Adipocyte (in vitro differentiated cells): Measurements from ENCODE around the gene ADGRB3.
"Not testable (repeated sequence)": the region's sequence is repeated elsewhere in the genome, so short reads cannot be mapped to it uniquely, and the experiment has no call there.

ENCODE experiments used
- DNase-seq: peaks from one replicate; pipeline ENCODE4 v3.0.0-alpha.2; 2015; ENCODE audit warnings: low read depth
- H3K27me3 ChIP-seq: replicated peaks from 2 replicates; pipeline ENCODE4 v1.7.0; 2013; ENCODE audit warnings: mild to moderate bottlenecking, low read length, moderate library complexity; ENCODE audit not compliant: control insufficient read depth, insufficient read depth
- H3K36me3 ChIP-seq: 2 replicates; pipeline ENCODE4 v1.7.0; 2013; ENCODE audit warnings: low read length, mild to moderate bottlenecking, moderate library complexity; ENCODE audit not compliant: control insufficient read depth, insufficient read depth, severe bottlenecking
- H3K4me1 ChIP-seq: 2 replicates; pipeline ENCODE4 v1.7.0; 2013; ENCODE audit warnings: mild to moderate bottlenecking, low read length, moderate library complexity; ENCODE audit not compliant: control insufficient read depth, insufficient read depth
- H3K4me3 ChIP-seq: 2 replicates; pipeline ENCODE4 v1.7.0; 2013; ENCODE audit warnings: mild to moderate bottlenecking, low read length, moderate library complexity
- H3K9ac ChIP-seq: 2 replicates; pipeline ENCODE4 v1.7.0; 2013; ENCODE audit warnings: mild to moderate bottlenecking, low read length, moderate library complexity
- H3K9me3 ChIP-seq: 2 replicates; pipeline ENCODE4 v1.7.0; 2013; ENCODE audit warnings: mild to moderate bottlenecking, low read length, moderate library complexity; ENCODE audit not compliant: control insufficient read depth

Gene ADGRB3

GRCh38 chr6:68895929-68896328 is 260.8 kb downstream of the ADGRB3 start:
- no peaks in the 10 kb centered on the region for H3K36me3 ChIP-seq
- no peak overlapping the region for H3K9ac ChIP-seq
- H3K9me3 ChIP-seq = no peaks in the 10 kb centered on the region
- no peak for DNase-seq
- H3K27me3 ChIP-seq = no peaks in the 10 kb centered on the region
- no peak overlapping the region for H3K4me3 ChIP-seq
- H3K4me1 ChIP-seq = no peaks in the 10 kb centered on the region

DNA sequence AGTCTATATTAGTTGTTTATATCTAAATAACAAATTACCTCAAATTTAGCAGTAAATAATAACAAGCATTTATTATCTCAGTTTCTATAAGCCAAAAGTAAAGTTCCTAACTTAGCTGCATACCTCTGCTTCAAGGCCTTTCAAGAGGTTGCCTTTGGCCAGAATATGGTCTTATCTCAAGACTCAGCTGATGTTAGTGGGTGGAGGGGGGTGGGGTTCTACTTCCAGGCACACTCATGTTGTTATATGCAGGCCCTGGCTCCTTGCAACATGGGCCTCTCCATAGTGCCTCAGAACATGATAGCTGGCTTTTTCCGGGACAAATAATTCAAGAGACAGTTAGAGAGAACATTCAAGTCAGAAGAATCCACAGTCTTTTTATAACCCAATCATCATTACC is 266.0 kb downstream of the ADGRB3 start:
- Histone ChIP-seq H3K9me3 (no peaks in the 10 kb centered on the region), H3K4me1 (no peaks in the 10 kb centered on the region), H3K27me3 (no peaks in the 10 kb centered on the region), H3K36me3 (no peaks in the 10 kb centered on the region), H3K9ac (no peak overlapping the region), H3K4me3 (no peak overlapping the region)
- no peak for DNase-seq

DNA sequence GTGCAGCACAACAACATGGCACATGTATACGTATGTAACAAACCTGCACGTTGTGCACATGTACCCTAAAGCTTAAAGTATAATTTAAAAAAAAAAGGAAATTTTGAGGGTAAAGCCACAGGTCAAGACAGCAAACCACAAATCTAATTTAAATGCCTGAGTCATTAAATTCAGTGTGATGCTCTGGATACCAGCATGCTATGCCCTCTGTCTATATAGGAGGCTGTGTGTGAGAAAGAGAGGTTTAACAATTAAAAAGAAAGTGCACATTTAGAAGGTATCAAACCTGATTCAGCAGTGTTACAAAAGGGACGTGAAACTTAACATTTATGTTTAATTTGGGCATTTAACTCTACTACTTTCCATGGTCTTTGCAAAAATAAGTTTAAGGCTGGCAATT is 276.3 kb downstream of the ADGRB3 start:
- H3K9me3 ChIP-seq = no peaks in the 10 kb centered on the region
- DNase-seq = no peak
- H3K36me3 ChIP-seq = no peaks in the 10 kb centered on the region
- H3K4me1 ChIP-seq = no peaks in the 10 kb centered on the region
- no peak overlapping the region for H3K4me3 ChIP-seq
- no peaks in the 10 kb centered on the region for H3K27me3 ChIP-seq
- H3K9ac ChIP-seq = no peak overlapping the region

- no peak for DNase-seq
- no peak overlapping the region for H3K4me3 ChIP-seq
- H3K4me1 ChIP-seq = no peaks in the 10 kb centered on the region
- no peaks in the 10 kb centered on the region for H3K9me3 ChIP-seq
- H3K27me3 ChIP-seq = no peaks in the 10 kb centered on the region
- H3K36me3 ChIP-seq = no peaks in the 10 kb centered on the region
- no peak overlapping the region for H3K9ac ChIP-seq
Observed at GRCh38 chr6:68911811-68912210, 276.7 kb downstream of the ADGRB3 start.

- H3K9me3 ChIP-seq, DNase-seq, H3K4me3 ChIP-seq, H3K4me1 ChIP-seq, H3K9ac ChIP-seq, H3K27me3 ChIP-seq, H3K36me3 ChIP-seq: not testable (repeated sequence)
Observed at GRCh38 chr6:68912805-68913204, 277.7 kb downstream of the ADGRB3 start.

DNA sequence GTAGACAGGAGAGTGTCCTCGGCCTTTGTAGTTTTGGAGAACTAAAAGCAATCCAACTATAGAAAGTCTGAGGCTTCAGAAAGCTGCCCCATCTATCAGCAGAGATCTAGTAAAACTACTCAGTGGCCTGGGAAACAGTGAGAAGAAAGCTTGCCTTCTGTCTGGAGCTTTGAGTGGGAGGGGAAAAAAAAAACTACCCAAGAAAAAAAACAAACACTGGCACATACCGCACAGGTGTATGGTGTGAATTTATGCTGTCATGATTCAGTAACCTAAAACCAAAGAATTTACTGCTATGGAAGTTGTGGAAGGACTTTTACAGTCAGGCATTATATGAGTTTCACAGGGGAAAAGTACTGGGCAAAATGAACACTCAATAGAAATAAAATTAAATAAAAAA is 280.5 kb downstream of the ADGRB3 start:
- Histone ChIP-seq H3K27me3 (no peaks in the 10 kb centered on the region), H3K4me1 (no peaks in the 10 kb centered on the region), H3K9ac (no peak overlapping the region), H3K4me3 (no peak overlapping the region), H3K9me3 (no peaks in the 10 kb centered on the region), H3K36me3 (no peaks in the 10 kb centered on the region)
- no peak for DNase-seq

- H3K4me3 ChIP-seq = no peak overlapping the region
- H3K4me1 ChIP-seq = no peaks in the 10 kb centered on the region
- no peak overlapping the region for H3K9ac ChIP-seq
- H3K27me3 ChIP-seq = no peaks in the 10 kb centered on the region
- H3K9me3 ChIP-seq = no peaks in the 10 kb centered on the region
- H3K36me3 ChIP-seq = no peaks in the 10 kb centered on the region
- DNase-seq = no peak
Observed at GRCh38 chr6:68919537-68919936, 284.5 kb downstream of the ADGRB3 start.

DNA sequence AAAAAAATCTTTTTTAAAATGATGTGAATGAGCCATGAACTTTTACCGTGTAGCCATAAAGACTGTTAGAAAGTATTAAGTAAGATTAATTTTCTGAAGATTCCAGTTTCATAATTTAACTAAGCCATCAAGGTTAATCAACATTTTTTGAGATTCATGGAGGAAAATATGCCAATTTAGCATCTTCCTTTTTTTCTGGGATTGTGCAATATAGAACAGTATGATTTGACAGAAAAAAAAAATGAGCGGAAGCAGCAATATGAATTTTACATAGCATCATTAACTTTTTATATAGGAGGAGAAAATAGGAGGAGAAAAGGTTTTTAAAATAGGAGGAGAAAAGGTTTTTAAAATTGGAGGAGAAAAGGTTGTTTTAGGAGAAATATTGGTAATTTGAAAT is 306.3 kb downstream of the ADGRB3 start:
- Histone ChIP-seq H3K9me3 (no peaks in the 10 kb centered on the region), H3K9ac (no peak overlapping the region), H3K27me3 (no peaks in the 10 kb centered on the region), H3K4me3 (no peak overlapping the region), H3K36me3 (no peaks in the 10 kb centered on the region), H3K4me1 (no peaks in the 10 kb centered on the region)
- no peak for DNase-seq

DNA sequence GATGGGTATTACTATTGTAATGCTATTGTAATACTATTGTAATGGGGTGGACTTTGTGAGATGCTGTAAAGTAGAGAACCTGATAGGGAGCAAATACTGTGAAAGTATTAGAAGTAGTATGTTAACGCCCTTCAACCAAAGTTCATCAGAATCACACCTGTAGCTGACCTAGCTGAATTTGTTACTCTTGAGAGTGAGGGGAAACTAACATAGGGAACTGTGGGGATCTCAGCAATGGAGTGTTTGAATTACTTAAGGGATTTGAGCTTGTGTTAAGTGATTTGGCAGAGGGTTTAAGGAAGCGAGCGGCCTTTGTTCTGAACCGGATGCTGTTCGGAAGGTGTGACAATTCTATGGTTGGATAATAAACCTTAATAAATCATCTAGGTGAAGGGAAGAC is 312.6 kb downstream of the ADGRB3 start:
- H3K9me3 ChIP-seq = no peaks in the 10 kb centered on the region
- no peaks in the 10 kb centered on the region for H3K4me1 ChIP-seq
- H3K27me3 ChIP-seq = no peaks in the 10 kb centered on the region
- no peaks in the 10 kb centered on the region for H3K36me3 ChIP-seq
- no peak overlapping the region for H3K4me3 ChIP-seq
- no peak for DNase-seq
- H3K9ac ChIP-seq = no peak overlapping the region

- H3K4me1 ChIP-seq = no peaks in the 10 kb centered on the region
- H3K4me3 ChIP-seq = no peak overlapping the region
- no peaks in the 10 kb centered on the region for H3K36me3 ChIP-seq
- peaks cover 4% of the 10 kb centered on the region for H3K27me3 ChIP-seq
- DNase-seq = no peak
- H3K9me3 ChIP-seq = no peaks in the 10 kb centered on the region
- H3K9ac ChIP-seq = no peak overlapping the region
Observed at GRCh38 chr6:68951270-68951669, 316.2 kb downstream of the ADGRB3 start.

GRCh38 chr6:68958327-68958726 is 323.2 kb downstream of the ADGRB3 start:
- Histone ChIP-seq H3K9ac (no peak overlapping the region), H3K9me3 (no peaks in the 10 kb centered on the region), H3K27me3 (peaks cover 4% of the 10 kb centered on the region), H3K36me3 (no peaks in the 10 kb centered on the region), H3K4me3 (no peak overlapping the region), H3K4me1 (no peaks in the 10 kb centered on the region)
- peak; percentile 29 for DNase-seq

- no peaks in the 10 kb centered on the region for H3K4me1 ChIP-seq
- peak; percentile 79 for DNase-seq
- no peaks in the 10 kb centered on the region for H3K36me3 ChIP-seq
- no peaks in the 10 kb centered on the region for H3K9me3 ChIP-seq
- H3K4me3 ChIP-seq = no peak overlapping the region
- no peak overlapping the region for H3K9ac ChIP-seq
- H3K27me3 ChIP-seq = peaks cover 8% of the 10 kb centered on the region
Observed at GRCh38 chr6:68967549-68968300, 332.6 kb downstream of the ADGRB3 start.
